ENCODE measurements around the gene ACE2.

DNA sequence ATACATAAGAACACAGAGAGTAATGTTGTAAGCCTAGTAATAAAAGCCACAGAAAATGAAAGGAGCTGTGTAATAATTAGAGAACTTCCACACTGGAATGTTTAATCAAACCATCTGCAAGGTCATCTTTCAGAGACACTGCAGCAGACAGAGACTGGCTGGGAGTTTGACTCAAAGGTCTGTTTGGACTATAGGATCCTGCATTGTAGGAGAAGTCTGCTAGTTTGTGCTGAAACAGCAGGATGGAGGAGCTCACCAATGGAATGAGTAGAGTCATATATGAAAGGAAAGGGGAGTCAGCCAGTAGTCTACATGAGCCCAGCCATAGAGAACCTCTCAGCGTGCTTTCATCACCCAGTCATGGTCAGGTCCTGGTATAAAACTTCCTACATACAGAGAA lies 4.5 kb upstream of the ACE2 start:
- TF ChIP-seq GRHL2 (CRISPR knock-in tag; IDR thresholded peaks at IDR 0.05; ENCODE audit: insufficient replicate concordance, severe bottlenecking) (no peak), ZNF138 (CRISPR knock-in tag; conservative IDR thresholded peaks at IDR 0.05) (no peak), FOXK1 (CRISPR knock-in tag; IDR thresholded peaks at IDR 0.05) (no peak), ZNF232 (CRISPR knock-in tag; IDR thresholded peaks at IDR 0.05) (no peak), NFE2L1 (CRISPR knock-in tag; IDR thresholded peaks at IDR 0.05) (no peak), NR1H2 (CRISPR knock-in tag; IDR thresholded peaks at IDR 0.05) (no peak), IRF2 (CRISPR knock-in tag; IDR thresholded peaks at IDR 0.05; ENCODE audit: borderline replicate concordance, low read depth) (no peak)
- TF ChIP-seq, protein P1, sequence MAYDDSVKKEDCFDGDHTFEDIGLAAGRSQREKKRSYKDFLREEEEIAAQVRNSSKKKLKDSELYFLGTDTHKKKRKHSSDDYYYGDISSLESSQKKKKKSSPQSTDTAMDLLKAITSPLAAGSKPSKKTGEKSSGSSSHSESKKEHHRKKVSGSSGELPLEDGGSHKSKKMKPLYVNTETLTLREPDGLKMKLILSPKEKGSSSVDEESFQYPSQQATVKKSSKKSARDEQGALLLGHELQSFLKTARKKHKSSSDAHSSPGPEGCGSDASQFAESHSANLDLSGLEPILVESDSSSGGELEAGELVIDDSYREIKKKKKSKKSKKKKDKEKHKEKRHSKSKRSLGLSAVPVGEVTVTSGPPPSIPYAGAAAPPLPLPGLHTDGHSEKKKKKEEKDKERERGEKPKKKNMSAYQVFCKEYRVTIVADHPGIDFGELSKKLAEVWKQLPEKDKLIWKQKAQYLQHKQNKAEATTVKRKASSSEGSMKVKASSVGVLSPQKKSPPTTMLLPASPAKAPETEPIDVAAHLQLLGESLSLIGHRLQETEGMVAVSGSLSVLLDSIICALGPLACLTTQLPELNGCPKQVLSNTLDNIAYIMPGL (CRISPR knock-in tag; IDR thresholded peaks at IDR 0.05) = no peak
- TF ChIP-seq, protein P2, sequence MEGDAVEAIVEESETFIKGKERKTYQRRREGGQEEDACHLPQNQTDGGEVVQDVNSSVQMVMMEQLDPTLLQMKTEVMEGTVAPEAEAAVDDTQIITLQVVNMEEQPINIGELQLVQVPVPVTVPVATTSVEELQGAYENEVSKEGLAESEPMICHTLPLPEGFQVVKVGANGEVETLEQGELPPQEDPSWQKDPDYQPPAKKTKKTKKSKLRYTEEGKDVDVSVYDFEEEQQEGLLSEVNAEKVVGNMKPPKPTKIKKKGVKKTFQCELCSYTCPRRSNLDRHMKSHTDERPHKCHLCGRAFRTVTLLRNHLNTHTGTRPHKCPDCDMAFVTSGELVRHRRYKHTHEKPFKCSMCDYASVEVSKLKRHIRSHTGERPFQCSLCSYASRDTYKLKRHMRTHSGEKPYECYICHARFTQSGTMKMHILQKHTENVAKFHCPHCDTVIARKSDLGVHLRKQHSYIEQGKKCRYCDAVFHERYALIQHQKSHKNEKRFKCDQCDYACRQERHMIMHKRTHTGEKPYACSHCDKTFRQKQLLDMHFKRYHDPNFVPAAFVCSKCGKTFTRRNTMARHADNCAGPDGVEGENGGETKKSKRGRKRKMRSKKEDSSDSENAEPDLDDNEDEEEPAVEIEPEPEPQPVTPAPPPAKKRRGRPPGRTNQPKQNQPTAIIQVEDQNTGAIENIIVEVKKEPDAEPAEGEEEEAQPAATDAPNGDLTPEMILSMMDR (IDR thresholded peaks at IDR 0.05) = no peak
